ENCODE measurements around the gene CHST3.
A peak's percentile ranks its signal among the peaks of the same experiment; 100 is the strongest.

CHST3 gene

DNA sequence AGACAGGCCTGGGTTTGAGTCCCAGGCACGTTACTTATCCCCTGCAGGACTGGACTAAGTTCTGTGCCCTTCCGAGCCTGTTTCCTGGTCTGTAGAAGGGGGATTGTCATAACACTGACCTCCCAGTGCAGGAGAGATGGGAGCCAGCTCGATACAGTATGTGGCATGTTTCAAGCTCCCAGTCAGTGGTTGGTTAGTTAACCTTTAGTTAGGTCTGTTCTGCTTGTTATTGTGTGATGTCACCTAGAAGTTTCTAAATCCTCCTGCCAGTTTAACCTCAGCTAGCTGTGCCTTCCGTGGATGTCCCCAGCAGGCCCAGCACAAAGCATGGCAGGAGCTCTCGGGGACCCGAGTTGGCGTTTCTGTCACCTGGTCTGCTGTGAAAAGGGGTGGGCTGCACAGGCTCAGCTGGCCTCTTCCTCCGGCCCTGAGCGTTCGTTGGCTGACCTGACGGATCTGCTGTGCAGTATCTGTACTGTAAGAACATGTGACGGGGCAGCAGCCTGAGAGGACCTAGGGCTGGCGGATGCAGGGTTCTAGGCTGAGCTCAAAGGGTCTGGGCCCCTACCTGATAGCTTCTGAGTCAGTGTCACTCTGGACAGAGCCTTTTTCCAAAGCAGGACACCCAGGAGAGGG is 71.2 kb downstream of the CHST3 start:
- DNase-seq: no peak

DNA sequence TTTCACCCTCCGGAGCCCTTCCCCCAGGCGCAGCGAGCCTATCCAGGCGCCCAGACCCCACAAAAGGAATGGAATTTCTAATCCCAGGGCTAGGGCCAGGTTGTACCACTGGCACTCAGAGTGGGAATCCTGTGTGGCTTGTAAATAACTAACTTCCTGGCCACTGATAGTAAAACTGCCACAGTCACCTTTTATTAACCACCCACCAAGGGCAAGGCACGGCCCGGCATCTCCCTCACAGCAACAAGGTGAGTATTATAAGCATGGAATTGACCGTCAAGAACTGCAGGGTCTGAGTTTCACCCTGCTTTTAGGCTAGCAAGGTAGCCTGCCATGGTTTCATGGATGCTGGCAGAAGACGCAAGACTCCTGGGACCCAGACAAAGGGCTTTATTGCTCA is 73.1 kb downstream of the CHST3 start:
- DNase-seq: no peak

DNA sequence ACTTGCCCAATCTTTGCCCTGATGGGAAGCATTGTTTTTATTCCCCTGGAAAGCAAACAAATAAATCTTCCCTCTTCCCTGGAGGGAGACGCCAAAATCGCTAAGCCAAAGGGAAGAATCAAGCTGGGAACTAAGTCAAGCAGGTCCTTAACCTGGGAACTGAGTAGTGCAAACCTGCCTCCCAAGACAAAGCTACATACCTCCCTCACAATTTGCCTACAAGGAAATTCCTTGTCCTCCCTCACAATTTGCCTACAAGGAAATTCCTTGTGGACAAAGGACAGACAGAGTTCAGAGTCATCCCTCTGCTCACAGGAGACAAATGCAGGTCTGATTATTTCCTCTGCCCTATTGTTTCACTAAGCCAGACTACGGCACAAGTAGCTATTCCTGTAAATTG is 73.6 kb downstream of the CHST3 start:
- DNase-seq: no peak

DNA sequence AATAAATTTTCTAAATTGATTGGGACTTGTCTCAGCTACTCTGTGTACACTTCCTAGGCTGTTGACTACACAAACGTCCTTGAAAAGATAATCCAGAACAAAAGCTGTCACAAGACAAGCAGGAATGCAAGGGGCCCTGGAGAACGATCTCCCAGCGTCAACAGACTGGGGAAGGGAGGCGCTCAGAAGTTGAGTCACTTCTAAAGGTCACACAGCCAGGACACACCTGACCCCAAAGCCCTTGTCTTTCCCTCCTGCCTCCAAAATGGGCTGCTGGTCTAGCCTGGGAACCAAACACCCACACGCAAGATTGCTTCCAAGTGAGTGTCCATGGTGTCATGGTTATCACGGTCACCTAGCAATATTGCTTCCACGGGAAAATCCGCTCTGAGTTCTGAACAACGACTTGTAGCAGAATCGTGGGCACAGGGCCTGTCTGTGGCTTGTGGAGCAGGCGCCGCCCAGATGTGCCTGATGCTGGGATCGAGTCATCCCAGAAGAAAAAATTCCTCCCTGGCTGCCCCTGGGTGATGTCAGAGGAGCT is 74.3 kb downstream of the CHST3 start:
- no peak for DNase-seq

DNA sequence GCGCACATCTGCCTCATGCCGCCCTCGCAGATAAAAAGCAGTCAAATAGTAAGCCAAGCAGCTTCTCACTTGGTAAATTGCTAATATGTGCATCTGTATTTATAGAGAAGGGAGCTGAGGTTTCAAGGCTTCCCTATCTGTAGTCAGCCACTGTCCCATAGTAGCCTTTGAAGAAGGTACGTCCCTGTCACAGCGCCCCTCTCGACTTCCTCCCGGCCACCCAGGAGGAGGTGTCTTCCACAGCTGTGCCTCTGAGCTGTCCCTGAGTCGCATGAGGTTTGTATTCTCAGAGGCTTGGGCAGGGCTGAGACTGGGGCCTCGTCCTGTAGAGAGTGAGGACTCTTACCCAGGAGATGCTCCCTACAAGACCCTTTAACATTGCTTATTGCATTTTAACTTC is 75.2 kb downstream of the CHST3 start:
- no peak for DNase-seq

DNA sequence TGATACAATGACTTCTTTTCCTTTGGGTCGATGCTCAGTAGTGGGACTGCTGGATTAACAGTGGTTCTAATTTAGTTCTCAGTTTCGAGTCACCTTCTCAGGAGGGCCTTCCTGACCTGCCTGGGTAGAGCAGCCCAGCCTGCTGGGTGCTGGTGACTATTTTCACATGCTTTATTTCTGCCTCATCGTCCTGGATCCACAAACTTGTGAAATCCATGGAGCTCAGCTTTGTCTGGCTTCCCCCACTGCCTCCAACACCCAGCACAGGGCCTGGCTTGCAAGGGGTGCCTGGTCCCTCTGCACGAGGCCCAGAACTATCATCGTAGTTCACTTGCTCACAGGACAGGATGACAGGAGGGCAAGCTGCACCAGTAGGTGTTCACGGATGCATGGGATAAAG is 77.3 kb downstream of the CHST3 start:
- no peak for DNase-seq

DNA sequence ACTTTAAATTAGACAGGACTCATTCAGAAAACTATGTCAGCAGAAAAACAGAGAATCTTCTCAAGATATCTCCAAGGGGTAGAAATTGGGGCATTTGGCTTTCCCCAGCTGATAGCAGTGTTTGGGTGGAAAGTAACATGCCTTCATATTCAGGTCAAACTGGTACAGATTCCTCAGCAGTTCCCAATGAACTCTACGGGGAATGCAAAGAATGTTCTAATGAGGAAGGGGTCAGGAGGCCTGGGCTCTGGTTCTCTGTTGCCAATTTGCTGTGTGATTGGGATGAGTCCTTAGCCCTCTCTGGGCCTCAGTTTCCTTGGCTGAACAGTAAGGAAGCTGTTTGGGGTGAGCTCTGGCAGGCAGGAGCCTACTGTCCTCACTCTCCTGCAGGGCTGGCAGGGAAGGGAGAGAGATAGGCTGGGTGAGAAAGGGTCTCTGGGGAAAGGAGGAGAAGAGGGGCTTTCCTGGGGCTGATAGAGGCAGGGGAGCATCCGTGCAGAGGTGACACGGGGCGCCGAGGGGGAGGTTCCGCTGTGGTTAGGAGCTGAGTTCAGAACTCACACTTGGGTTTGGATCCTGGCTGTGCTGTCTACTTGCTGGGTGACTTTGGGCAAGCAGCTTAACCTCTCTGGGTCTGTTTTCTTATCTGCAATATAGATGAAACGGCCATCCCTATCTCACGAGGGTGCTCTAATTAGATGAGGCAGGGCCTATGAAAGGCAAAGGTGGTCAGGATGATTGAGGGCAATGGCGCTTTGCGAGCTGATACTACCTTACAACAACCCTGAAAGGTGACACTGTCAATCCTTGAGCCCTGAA is 79.0 kb downstream of the CHST3 start:
- no peak for DNase-seq

DNA sequence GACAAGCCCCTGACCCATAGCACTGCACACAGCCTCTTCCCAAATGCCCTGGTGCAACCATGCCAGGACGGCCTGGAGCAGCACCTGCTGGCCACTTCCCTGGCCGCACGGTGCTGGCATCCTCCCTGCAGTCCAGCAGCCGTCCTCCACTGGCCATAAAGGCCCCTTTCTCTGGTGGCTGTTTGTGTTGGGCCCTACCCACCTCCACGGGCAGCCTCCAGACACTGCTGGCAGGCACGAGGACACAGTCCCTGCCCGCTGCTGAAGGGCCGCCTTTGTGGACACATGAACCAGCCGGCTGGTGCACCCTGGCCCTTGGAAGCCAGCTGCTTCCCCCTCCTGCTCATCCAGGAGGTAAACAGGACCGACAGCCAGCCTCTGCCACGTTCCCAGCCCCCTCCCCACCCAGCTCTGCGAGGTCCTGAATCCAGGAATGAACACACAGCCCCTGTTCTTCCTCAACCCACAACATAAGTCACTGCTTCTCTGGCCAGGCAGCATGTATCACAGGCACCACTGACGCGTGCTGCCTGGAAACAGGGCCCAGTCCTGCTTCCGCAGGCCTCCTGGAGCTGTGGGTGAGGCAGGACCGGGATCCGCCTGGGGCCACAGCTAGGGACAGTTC is 80.3 kb downstream of the CHST3 start:
- DNase-seq: peak; percentile 33

DNA sequence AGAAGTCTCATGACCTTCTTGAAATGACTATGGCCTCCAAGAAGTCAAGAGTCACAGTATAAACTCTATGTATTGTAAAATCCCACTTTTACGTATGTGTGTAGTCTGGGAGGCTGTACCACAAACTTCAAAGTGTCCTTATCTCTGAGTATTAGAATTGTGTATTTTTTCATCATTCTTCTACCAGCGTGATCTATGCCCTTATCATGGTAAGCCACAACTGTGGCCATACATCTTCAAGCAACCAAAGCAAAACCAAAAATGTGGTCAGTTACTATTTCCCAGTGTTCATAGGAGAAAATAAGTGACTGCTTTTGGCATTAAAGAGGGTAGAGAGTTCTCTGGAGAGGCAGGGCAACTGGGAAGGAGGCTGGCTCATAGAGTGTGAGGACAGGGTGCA is 81.4 kb downstream of the CHST3 start:
- no peak for DNase-seq

DNA sequence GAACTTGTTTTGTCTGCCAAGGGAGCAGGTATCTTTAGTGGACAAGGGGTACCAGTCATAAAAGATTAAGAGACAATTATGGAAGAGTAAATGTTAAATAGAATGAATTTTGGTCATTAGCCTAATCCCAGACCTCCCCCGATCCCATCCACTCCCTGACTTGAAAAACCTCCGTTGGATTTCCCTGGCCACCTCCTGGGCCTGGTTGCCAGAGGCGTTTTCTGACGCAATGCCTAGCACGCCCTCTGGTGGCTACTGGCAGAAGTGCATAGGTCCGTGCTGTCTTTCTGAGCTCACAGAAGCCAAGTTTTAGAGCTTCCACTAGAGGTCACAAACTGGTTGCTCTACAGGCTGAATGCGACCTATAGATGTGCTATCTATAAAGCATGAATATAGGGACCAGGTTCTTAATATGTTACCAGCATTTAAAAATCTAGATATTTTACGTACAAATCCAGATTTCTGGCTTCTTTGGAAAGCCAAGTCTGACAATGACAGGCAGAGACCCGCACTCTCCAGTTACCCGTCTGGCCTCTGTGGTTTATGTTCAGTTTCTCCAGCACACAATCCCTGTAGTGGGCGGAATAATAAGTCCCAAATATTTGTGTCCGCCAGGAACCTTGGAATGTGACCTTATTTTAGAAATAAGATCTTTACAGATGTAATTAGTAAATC is 84.4 kb downstream of the CHST3 start:
- peak; percentile 21 for DNase-seq

DNA sequence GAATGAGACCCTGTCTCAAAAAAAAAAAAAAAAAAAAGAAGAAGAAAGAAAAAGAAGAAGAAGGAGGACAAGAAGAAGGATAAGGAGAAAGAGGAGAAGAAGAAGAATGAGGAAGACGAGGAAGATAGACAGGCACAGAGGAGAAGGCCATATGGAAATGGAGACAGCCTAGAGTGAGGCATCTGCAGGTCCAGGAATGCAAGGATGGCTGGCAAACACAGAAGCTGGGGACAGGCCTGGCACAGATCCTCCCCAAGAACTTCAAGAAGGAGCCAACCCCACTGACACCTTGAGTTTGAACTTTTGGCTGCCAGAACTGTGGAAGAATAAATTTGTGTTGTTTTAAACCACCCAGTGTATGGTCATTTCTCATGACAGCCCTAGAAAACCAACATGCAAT is 85.3 kb downstream of the CHST3 start:
- no peak for DNase-seq

DNA sequence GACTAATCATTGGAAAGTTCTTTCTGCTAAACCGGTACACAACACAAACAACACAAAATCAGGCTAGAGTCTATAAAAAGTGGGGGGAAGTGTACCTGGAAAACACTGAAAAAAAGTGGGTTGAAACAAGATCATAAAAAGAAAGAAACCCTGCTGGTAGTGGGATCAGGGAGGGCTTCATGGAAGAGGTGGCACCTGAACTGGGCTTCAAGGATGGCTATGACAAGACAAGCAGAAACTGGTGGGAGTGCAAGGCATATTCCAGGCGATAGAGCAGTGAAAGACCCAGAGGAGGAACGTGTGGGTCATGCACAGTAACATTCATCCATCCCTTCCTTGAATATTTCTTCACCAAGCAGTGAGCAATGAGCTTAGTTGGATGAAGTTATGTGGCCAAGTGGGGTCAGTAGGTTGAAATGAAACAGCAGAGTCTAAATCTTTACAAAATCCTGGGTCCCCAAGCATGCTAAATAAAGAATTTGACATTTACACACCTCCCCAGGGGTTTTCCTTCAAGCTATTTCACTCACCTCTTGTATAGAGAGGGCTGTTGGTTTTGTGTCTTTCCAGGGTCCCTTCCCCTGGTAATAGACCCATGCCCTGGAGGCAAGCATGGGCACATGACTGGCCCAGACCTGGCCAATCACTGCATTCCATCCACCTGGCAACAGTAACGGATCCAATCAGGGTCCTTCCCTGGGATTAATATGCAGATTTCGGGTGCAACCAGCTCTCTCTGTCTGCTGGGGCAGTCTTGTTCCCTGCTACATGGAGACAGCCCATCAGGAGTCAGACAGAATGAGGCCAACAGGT is 86.0 kb downstream of the CHST3 start:
- no peak for DNase-seq

DNA sequence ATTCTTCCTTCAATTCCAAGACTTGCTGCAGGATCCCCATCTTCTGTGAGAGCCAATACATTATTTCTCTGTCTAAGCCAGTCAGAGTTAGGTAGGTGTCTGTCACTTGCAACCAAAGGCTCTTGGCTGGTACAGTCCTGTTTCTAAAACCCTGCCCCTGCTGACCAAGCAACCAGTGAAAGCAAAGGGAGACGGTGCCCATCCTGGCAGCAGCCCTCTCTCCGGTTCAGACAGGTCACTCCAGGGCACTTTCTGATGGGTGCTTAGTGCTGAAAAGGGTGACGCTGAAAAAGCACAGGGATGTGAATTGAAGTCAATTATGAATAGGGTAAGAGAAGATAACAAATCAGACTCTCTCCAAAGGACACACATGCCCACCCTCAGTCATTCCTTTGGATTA is 86.7 kb downstream of the CHST3 start:
- DNase-seq: no peak

DNA sequence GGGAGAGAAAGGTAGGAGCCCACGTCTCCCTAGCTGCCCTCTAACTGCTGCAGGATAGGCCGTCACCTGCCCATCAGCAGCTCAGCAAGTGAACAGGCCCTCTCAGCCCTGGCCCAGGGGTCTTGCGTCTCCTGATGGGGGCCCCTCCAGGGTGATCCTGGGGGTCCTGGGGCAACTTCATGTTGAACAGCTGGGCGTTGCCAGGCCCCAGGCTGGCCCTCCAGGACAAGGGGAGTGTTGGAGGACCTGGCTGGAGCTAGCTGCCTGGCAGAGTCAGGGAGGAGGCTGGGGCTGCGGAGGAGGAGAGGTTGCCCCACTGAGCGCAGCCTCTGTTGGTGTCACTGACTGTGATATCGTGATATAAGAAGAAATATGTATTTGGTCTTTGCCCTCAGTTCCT is 89.5 kb downstream of the CHST3 start:
- no peak for DNase-seq

DNA sequence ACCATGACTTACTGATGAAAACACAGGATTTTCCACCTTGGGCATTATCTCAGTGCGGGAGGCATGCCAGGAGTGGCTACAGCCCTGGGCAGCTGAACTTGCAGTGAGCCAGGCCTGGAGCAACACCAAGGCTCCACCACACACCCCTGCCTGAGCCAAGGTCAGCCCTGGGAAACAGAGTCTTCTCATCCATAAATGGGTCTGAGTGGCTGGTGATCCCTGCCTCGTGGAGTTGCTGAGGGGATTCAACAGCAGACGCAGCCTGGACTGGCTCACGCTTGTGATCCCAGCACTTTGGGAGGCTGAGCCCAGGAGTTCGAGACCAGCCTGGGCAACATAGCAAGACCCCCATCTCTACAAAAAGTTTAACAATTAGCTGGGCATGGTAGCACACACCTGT is 91.9 kb downstream of the CHST3 start:
- DNase-seq: no peak

DNA sequence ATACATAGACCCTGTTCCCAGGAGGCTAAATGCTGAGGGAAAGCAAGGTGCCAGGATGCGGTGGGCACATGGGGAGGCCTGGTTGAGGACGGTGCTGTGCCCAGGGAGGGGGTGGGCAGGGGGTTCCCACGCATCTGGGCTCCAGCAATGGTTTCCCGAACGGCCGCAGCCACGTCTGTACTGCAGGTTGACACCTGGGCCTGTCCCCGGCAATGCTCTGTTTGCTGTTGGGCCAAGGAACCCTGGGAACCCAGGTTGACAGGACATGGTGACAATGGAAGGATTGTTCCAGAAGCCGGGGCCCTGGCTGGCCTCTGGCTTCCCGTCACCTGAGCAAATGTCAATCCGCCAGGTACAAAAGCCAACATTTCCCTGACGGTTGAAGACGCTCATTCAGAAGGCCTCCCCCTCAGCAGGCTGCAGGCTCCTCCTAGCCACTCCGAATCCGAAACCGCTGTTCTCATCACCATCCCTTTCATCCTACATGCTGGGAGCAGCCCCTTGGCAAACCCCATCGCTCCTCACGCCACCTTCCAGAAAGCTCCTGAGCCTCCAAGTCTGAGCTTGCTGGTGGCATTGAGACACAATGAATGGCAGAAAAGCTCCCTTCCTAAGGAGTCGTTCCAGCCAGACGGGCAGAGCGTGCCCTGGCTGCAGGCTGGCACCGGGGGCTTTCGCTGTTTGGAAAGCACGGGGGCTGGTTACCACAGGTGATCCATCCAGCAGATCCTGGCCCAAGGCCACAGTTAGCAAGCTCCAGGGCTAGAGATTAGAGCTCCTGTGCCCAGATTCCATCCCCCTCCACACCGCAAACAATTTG is 92.9 kb downstream of the CHST3 start:
- DNase-seq: no peak

DNA sequence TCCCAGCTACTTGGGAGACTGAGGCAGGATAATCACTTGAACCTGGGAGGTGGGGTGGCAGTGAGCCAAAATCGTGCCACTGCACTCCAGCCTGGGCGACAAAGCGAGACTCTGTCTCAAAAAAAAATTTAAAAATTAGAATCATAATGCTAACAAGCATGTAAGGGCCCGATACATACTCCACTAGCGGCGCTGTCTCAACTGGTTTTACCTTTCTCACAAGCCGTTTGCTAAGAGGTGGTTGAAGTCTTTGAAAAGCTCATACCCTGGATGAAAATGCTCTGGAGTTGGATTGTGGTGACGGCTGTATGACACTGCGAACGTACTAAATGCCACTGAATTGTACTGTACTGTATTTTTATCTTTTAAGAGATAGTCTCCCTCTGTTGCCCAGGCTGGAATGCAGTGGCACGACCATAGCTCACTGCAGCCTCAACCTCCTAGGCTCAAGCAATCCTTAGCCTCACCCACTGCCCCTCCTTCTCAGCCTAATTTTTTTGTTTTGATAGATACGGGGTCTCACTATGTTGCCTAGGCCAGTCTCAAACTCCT is 94.2 kb downstream of the CHST3 start:
- DNase-seq: no peak

DNA sequence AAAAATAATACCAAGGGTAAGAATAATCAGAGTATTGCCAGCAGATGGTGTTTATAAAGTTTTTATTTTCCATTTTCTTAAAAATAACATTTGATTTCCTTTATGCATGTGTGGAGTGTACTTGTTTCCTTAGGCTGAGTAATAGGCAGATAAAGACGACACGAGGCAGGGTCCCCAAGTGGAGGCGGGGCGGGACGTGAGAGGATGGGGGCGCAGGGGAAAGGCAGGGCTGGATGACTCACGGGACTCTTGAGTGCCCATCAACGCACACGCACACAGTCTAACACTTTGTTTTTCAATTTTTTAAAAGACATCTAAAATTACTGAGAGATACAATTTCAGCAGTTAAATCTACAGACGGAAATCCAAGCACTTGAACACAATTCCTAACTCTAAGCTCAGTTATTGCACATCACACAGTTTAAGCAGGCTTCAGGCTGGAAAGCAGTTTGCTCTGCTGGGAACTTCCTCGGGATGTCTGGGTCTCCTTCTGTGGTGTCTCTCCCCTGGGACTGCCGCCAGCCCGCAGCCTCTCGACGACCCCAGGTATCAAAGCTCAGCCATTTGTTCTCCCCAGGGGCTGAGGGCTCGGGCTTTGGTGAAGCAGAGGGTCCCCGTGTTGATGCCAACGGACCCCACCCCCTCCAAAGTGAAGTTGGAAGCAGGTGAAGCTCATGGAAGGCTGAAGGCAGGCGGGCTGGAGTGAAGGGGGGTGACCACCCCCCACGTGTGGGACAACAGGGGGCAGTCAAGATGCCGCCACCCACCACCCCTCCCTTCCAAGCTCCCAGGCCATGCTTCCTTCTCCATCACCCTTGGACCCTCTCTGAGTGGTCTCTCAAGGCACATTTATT is 95.0 kb downstream of the CHST3 start:
- DNase-seq: no peak

DNA sequence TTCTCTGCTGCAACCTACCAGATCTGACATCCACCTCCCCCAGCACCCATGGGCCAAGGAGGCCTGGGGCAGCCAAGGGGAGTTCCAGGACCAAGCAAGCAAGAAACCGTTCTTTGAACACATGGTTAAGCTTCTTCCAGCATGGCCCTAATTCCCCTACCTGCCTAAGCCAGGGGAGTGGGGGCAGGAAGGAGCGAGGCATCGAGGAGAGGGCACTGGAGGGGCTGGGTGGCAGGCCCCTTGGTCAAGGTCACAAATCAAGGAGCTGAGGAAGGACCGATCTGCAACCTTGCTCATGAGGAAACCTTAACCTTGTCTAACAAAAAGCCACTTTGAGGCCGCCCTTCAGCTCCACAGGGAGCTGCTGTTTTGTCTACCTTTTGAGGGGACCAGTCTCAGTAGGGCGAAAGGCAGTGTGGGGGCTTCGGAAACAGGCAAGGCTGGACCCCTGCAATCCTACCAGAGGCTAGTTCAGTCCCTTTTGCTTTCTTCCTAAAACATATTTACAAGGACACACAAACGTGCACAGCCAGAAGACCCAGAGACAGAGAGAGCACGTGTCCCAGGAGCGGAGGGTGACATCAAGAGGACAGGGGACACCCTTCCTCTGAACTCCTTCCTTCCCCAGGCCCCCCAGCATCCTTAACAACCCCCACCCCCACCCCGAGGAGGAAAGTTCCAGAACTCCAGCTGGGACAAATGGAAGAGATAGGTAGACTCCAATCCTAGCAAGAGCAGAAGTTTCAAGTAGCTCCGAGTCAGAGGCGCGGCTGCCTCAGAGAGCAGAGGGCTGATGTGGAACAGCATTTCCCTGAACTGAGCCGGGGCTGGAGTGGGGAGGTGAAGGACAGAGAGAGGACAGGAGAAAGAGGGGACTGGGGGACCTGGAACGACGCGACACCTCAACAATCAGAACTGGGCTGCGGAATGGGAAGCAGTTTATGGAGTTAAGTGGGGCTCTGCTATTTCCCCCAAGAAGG is 95.9 kb downstream of the CHST3 start:
- DNase-seq: no peak

All from SHP77 treated with DMSO at 0.1 percent for 48 hours (cell line).